H1 (cell line): Measurements from ENCODE around the gene ZBTB33. TPM values are rescaled to one million over a fixed set of nuclear protein-coding genes. Genes with fewer than 3 reads are reported as not detected.

ENCODE experiments used
- CHD7 ChIP-seq: fragments of 300-600 bp; sonication (generic); IDR thresholded peaks from 2 replicates; pipeline ENCODE4 v1.7.1; 2012; ENCODE audit warnings: low read length, moderate library complexity, mild to moderate bottlenecking, inconsistent platforms; ENCODE audit not compliant: insufficient replicate concordance
- GABPA ChIP-seq: IDR thresholded peaks from 2 replicates; pipeline ENCODE4 v1.6.1; 2011; ENCODE audit warnings: mild to moderate bottlenecking, low read length, moderate library complexity, borderline replicate concordance; ENCODE audit not compliant: insufficient read depth
- polyA plus RNA-seq, 7 experiments: library from polyadenylated mRNA; depleted of rRNA in 3 of 7; stranded (reverse) in 5 of 7; unstranded in 2 of 7; fragments of >200 nt in 5 of 7; fragments of 200-250 nt in 2 of 7; gene quantifications; 1 replicate in 5 of 7; 2 replicates in 1 of 7; 4 replicates in 1 of 7; pipeline versions ENCODE4 v1.2.1 to v1.2.3, GENCODE V29; 2011 to 2013; ENCODE audit warnings: missing spikeins in 2 of 7, mixed read lengths in 2 of 7
- total RNA-seq: library from RNA; stranded (reverse); fragmentation: NEBNext Ultra II Directional; extraction: Animal tissue kit (Norgen Biotek cat#: 25700); gene quantifications from 2 replicates; pipeline ENCODE4 v1.2.1, GENCODE V29; 2021

The ZBTB33 gene
- total and polyA plus RNA-seq, 2 of the 8 experiments (the other 6 are each of a cell fraction or from before 2014, with no cell fraction given), result 3.4 to 14.9 TPM

- TF ChIP-seq CHD7 (no peak), GABPA (no peak)
Measured at GRCh38 chrX:120264341-120264740, 13.7 kb downstream of the ZBTB33 start (continued).
